ENCODE measurements around the gene P4HTM. TPM values are rescaled to one million over a fixed set of nuclear protein-coding genes. Genes with fewer than 3 reads are reported as not detected.

The P4HTM gene
- total and polyA plus RNA-seq, 2 of the 8 experiments (the other 6 are each of a cell fraction or from before 2014, with no cell fraction given), result 19.1 to 25.4 TPM

DNA sequence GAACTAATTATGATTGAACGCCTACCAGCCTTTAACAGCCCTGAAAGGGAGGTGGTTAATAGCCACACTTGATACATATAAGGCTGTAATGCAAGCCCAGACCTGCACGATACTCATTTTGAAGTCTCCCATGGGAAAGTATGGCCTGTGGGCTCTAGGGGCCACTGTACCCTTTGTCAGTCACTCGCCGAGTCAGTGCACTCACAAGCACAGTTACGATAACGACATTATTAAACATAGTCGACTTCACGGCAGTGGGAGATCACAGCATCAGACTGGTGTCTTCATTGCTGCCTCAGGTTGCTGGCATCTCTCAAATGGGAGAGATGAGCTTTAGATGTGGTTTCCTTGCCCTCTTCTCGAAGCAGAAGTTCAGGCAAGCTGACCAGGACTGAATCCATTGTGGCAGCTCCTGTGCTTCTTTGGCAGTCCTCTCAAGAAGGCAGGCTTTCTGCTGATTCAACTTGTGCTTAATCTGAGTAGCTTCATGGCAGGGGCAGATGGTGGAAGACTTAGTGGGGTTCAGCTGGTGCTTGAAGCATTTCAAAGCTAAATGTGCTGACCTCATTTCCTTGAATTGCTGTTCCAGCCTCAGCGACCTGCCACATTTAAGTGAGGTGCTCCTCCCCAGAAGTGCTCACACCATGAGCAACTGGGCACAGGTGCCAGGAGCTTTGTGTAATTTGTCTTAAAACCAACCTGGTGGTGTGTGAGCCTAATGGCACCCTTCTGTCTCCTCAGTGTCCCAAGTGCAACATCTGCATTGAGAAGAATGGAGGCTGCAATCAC is 15.8 kb upstream of the P4HTM start (continued):
- no peak for TF ChIP-seq SP1 (IDR thresholded peaks at IDR 0.05; ENCODE audit: low read depth, low read length)
- TF ChIP-seq ZNF274 (IDR thresholded peaks at IDR 0.05; ENCODE audit: borderline replicate concordance, extremely low read depth, low read length), result no peak
- TF ChIP-seq RBBP5 (IDR thresholded peaks at IDR 0.05; ENCODE audit: borderline replicate concordance, low read depth, low read length), result no peak
- no peak for TF ChIP-seq KDM5A (IDR thresholded peaks at IDR 0.05; ENCODE audit: low read length)
- no peak for TF ChIP-seq POLR2A (IDR thresholded peaks at IDR 0.05; ENCODE audit: control extremely low read depth in 1 of 2, low read depth in 2 of 2, low read length in 2 of 2)

Measured in H1 (cell line).